Left colon (tissue), 2 donors: Measurements from ENCODE around the gene PLPPR2. TPM values are rescaled to one million over a fixed set of nuclear protein-coding genes. Genes with fewer than 3 reads are reported as not detected.
"Not testable (repeated sequence)": the region's sequence is repeated elsewhere in the genome, so short reads cannot be mapped to it uniquely, and the experiment has no call there.

Experiments
- ATAC-seq: fragments of 200-7000 bp; cut with Tn5 transposase; one replicate; pipeline ENCODE4 v1.9.1; 2020; ENCODE audit warnings: mild to moderate bottlenecking, moderate library complexity
- DNase-seq, 2 donors: peaks; one replicate each; pipeline ENCODE4 v3.0.0-alpha.2; 2020
- intact Hi-C, 2 donors: fragments of 100-400 bp; cut with DNase I in 1 of 2; cut with micrococcal nuclease in 1 of 2; formaldehyde crosslinking; loops; one replicate each; pipeline versions ENCODE4 v1.11.2 to v1.14.0; 2022; cut with DNase I, micrococcal nuclease
- total RNA-seq, 2 donors: library from RNA; stranded (reverse); fragmentation: NEBNext Ultra II Directional; extraction: Animal tissue kit (Norgen Biotek cat#: 25700); gene quantifications; one replicate each; pipeline ENCODE4 v1.2.1, GENCODE V29; 2021
- donor health status: DM: no; HTN: no; CAD: no.
- donor health status: DM: yes; HTN: yes; CAD: no.

PLPPR2 gene
- total RNA-seq, 2 donors from 2014 or later, result 5.4 to 7.3 TPM

GRCh38 chr19:11338569-11339253 lies 16.5 kb upstream of the PLPPR2 start:
- ATAC-seq, result peak; percentile 51
- DNase-seq, result peak in 1 of 2 donors; percentile 37
- intact Hi-C loops, result no loop called here

GRCh38 chr19:11339254-11340098 lies 15.8 kb upstream of the PLPPR2 start, which contains the start of gene RAB3D:
Gene RAB3D, minus strand, starts transcription at chr19:11339657. Its CDS starts 2,258 bp downstream, at chr19:11337399.
- ATAC-seq (peak; percentile 92), DNase-seq (peak; percentile 96)
- intact Hi-C loops, result no loop called here

- intact Hi-C loops, DNase-seq, ATAC-seq: not testable (repeated sequence)
These were observed 15.1 kb upstream of the PLPPR2 start for GRCh38 chr19:11340099-11340467.

GRCh38 chr19:11342429-11342828 lies 12.8 kb upstream of the PLPPR2 start:
- ATAC-seq (no peak), DNase-seq (no peak)
- intact Hi-C loops, result no loop called here

- DNase-seq, result no peak
- ATAC-seq, result no peak
- intact Hi-C loops, result no loop called here
These were observed 10.0 kb upstream of the PLPPR2 start for GRCh38 chr19:11345122-11345803.

GRCh38 chr19:11346104-11346940 lies 8.9 kb upstream of the PLPPR2 start, which contains the start of the genes CCDC159 and TMEM205:
Gene CCDC159, plus strand, starts transcription at chr19:11346519. Its CDS starts 88 bp downstream, at chr19:11346607.
Gene TMEM205, minus strand, starts transcription at chr19:11346268. Its CDS starts 649 bp downstream, at chr19:11345619.
- intact Hi-C loops, result no loop called here
- peak; percentile 99 for DNase-seq
- ATAC-seq, result peak; percentile 90

- ATAC-seq (no peak), DNase-seq (no peak)
- intact Hi-C loops, result no loop called here
These were observed 7.6 kb upstream of the PLPPR2 start for GRCh38 chr19:11347546-11348039.

- ATAC-seq (no peak), DNase-seq (no peak)
- intact Hi-C loops, result no loop called here
These were observed 6.1 kb upstream of the PLPPR2 start for GRCh38 chr19:11349171-11349570.

GRCh38 chr19:11354102-11354501 lies 1.1 kb upstream of the PLPPR2 start:
- intact Hi-C loops, DNase-seq, ATAC-seq: not testable (repeated sequence)

- DNase-seq (no peak), ATAC-seq (no peak)
- intact Hi-C loops, result no loop called here
These were observed 804 bp downstream of the PLPPR2 start for GRCh38 chr19:11356074-11356397.

GRCh38 chr19:11356676-11357550 lies 1.7 kb downstream of the PLPPR2 start:
- no peak for DNase-seq
- intact Hi-C loops, result no loop called here
- ATAC-seq, result no peak

- DNase-seq (no peak), ATAC-seq (no peak)
- intact Hi-C loops, result no loop called here
These were observed 4.2 kb downstream of the PLPPR2 start for GRCh38 chr19:11359421-11359820.

- ATAC-seq (peak; percentile 96), DNase-seq (peak; percentile 95 to 96)
- intact Hi-C loops, result no loop called here
These were observed 6.0 kb downstream of the PLPPR2 start for GRCh38 chr19:11361037-11361770.

GRCh38 chr19:11361771-11362731 lies 6.8 kb downstream of the PLPPR2 start:
- intact Hi-C loops, result no loop called here
- DNase-seq (peak in 1 of 2 donors; percentile 70), ATAC-seq (peak; percentile 47)

- intact Hi-C loops, result no loop called here
- DNase-seq (no peak), ATAC-seq (no peak)
These were observed 8.6 kb downstream of the PLPPR2 start for GRCh38 chr19:11363881-11364280.
